A549 (cell line): ENCODE measurements around the gene DGCR2. TPM values are rescaled to one million over a fixed set of nuclear protein-coding genes. Genes with fewer than 3 reads are reported as not detected.

Source experiments
- ATAC-seq, 2 experiments: fragments of 200-7000 bp in 1 of 2; fragments of >200 bp in 1 of 2; cut with Nextera tagmentation in 1 of 2; cut with Tn5 transposase in 1 of 2; 3 replicates each; pipeline versions ENCODE4 v1.8.0 to v1.9.1; 2018 to 2020; ENCODE audit warnings: mild to moderate bottlenecking in 1 of 2, moderate library complexity in 1 of 2
- CTCF ChIA-PET: fragments of 300-600 bp; sonication (Branson Sonifier 250); formaldehyde crosslinking; extraction: SDS; loops from one replicate; lab custom pipeline; 2021; ENCODE audit warnings: antibody characterized with exemption, inconsistent platforms; lab: Yijun Ruan, JAX
- POLR2A ChIA-PET: fragments of 350-600 bp; formaldehyde crosslinking; extraction: SDS; loops from one replicate; lab custom pipeline; 2021; ENCODE audit warnings: antibody characterized with exemption, inconsistent platforms; lab: Yijun Ruan, JAX
- DNase-seq, 2 experiments: peaks; one replicate each; pipeline versions ENCODE4 v3.0.0 to v3.0.0-alpha.2; 2011 to 2016; ENCODE audit warnings: low read depth in 1 of 2, low spot score in 1 of 2
- FAIRE-seq: peaks from 2 replicates; lab custom pipeline; 2011; peaks lifted over from hg19 to GRCh38; lab: Jason Lieb, UNC
- H3K27ac ChIP-seq, 2 experiments: fragments of >200 bp; sonication (Bioruptor Twin); formaldehyde crosslinking; 3 replicates each; pipeline ENCODE4 v1.5.1; 2016 to 2017
- H3K4me1 ChIP-seq: fragments of >200 bp; sonication (Bioruptor Twin); formaldehyde crosslinking; 3 replicates; pipeline ENCODE4 v1.6.1; 2016
- H3K4me2 ChIP-seq: fragments of >200 bp; sonication (Bioruptor Twin); formaldehyde crosslinking; 3 replicates; pipeline ENCODE4 v1.6.1; 2016
- H3K4me3 ChIP-seq: fragments of >200 bp; sonication (Bioruptor Twin); formaldehyde crosslinking; 3 replicates; pipeline ENCODE4 v1.5.1; 2016
- H3K9me3 ChIP-seq: fragments of >200 bp; sonication (Bioruptor Twin); formaldehyde crosslinking; 3 replicates; pipeline ENCODE4 v1.6.1; 2016
- BHLHE40 ChIP-seq: IDR thresholded peaks from 2 replicates; pipeline ENCODE4 v1.6.1; 2012; ENCODE audit warnings: low read depth, low read length, inconsistent platforms
- E2F6 ChIP-seq: IDR thresholded peaks from 2 replicates; pipeline ENCODE4 v1.6.1; 2012; ENCODE audit warnings: low read depth, borderline replicate concordance
- EHMT2 ChIP-seq: fragments of 200-600 bp; sonication (generic); IDR thresholded peaks from 2 replicates; pipeline ENCODE4 v1.6.1; 2016; ENCODE audit warnings: antibody characterized with exemption, low read depth, mild to moderate bottlenecking, moderate library complexity
- FOXS1 ChIP-seq: fragments of 250-450 bp; sonication (Bioruptor Pico); IDR thresholded peaks from 2 replicates; pipeline ENCODE4 v1.5.0; 2020; ENCODE audit warnings: mild to moderate bottlenecking, moderate library complexity
- HES2 ChIP-seq: fragments of >200 bp; sonication (Bioruptor Twin); formaldehyde crosslinking; IDR thresholded peaks from 2 replicates; pipeline ENCODE4 v1.6.1; 2016
- HMGXB4 ChIP-seq: fragments of 250-450 bp; sonication (Bioruptor Pico); IDR thresholded peaks from 2 replicates; pipeline ENCODE4 v1.5.0; 2021; ENCODE audit warnings: mild to moderate bottlenecking, moderate library complexity, borderline replicate concordance
- HOXB5 ChIP-seq: fragments of 250-450 bp; sonication (Bioruptor Pico); IDR thresholded peaks from 2 replicates; pipeline ENCODE4 v1.5.0; 2020; ENCODE audit warnings: mild to moderate bottlenecking, moderate library complexity
- KDM1A ChIP-seq: fragments of 200-600 bp; sonication (generic); IDR thresholded peaks from 2 replicates; pipeline ENCODE4 v1.6.1; 2016; ENCODE audit warnings: low read depth, mild to moderate bottlenecking
- KDM5A ChIP-seq: fragments of 200-600 bp; sonication (generic); IDR thresholded peaks from 2 replicates; pipeline ENCODE4 v1.6.1; 2016; ENCODE audit warnings: antibody characterized with exemption, mild to moderate bottlenecking
- MAZ ChIP-seq: fragments of 150-350 bp; IDR thresholded peaks from 2 replicates; pipeline ENCODE4 v1.6.1; 2014; ENCODE audit warnings: antibody characterized with exemption, low read depth, low read length, borderline replicate concordance
- MYC ChIP-seq: IDR thresholded peaks from 2 replicates; pipeline ENCODE4 v1.6.1; 2012; ENCODE audit warnings: mild to moderate bottlenecking, inconsistent platforms, low read length, improper control_type of control experiment, borderline replicate concordance
- NPAS2 ChIP-seq: fragments of 250-450 bp; sonication (Bioruptor Pico); IDR thresholded peaks from 2 replicates; pipeline ENCODE4 v1.8.0; 2022; ENCODE audit warnings: mild to moderate bottlenecking, moderate library complexity, borderline replicate concordance
- NR3C1 ChIP-seq: fragments of >200 bp; sonication (Bioruptor Twin); formaldehyde crosslinking; IDR thresholded peaks from 3 replicates; pipeline ENCODE4 v1.6.1; 2017
- PBX3 ChIP-seq: IDR thresholded peaks from 2 replicates; pipeline ENCODE4 v1.6.1; 2012
- PHF8 ChIP-seq: fragments of 200-600 bp; sonication (generic); IDR thresholded peaks from 2 replicates; pipeline ENCODE4 v1.6.1; 2016; ENCODE audit warnings: low read depth, mild to moderate bottlenecking, antibody characterized with exemption, moderate library complexity, borderline replicate concordance
- POLR2A ChIP-seq: IDR thresholded peaks from 2 replicates; pipeline ENCODE4 v1.6.1; 2012; ENCODE audit warnings: mild to moderate bottlenecking, low read length
- POLR2AphosphoS2 ChIP-seq: conservative IDR thresholded peaks from 2 replicates; pipeline ENCODE4 v1.6.1; 2012; ENCODE audit warnings: low read length, improper control_type of control experiment, inconsistent platforms
- RAD21 ChIP-seq, 2 experiments: fragments of >200 bp in 1 of 2; sonication (Bioruptor Twin) in 1 of 2; formaldehyde crosslinking in 1 of 2; IDR thresholded peaks in 1 of 2; conservative IDR thresholded peaks in 1 of 2; 2 replicates in 1 of 2; 3 replicates in 1 of 2; pipeline ENCODE4 v1.6.1; 2012 to 2018; ENCODE audit warnings: inconsistent platforms in 1 of 2
- REST ChIP-seq: fragments of 200-600 bp; sonication (generic); IDR thresholded peaks from 2 replicates; pipeline ENCODE4 v1.6.1; 2016; ENCODE audit warnings: antibody characterized with exemption, mild to moderate bottlenecking, moderate library complexity
- RFX5 ChIP-seq: fragments of 450-650 bp; IDR thresholded peaks from 2 replicates; pipeline ENCODE4 v1.7.1; 2014; ENCODE audit warnings: antibody characterized with exemption, mild to moderate bottlenecking, moderate library complexity
- RNF2 ChIP-seq: fragments of 200-600 bp; sonication (generic); IDR thresholded peaks from 2 replicates; pipeline ENCODE4 v1.6.1; 2016; ENCODE audit warnings: low read depth, mild to moderate bottlenecking, antibody characterized with exemption, moderate library complexity, borderline replicate concordance
- SREBF2 ChIP-seq: fragments of 450-650 bp; IDR thresholded peaks from 2 replicates; pipeline ENCODE4 v1.6.1; 2014; ENCODE audit warnings: mild to moderate bottlenecking, moderate library complexity
- WGBS: methylation state at CpG from one replicate; pipeline ENCODE4 v1.1.6; 2017; ENCODE audit errors: missing lambda C conversion rate; 5-methylcytosine and 5-hydroxymethylcytosine counted together
- polyA plus RNA-seq, 4 experiments: library from polyadenylated mRNA; depleted of rRNA in 3 of 4; stranded (reverse); fragments of >200 nt; fragmentation: RNase III in 1 of 4; extraction: RNeasy Plus Mini Kit Qiagen cat#74134 plus additional on column Dnase treatment in 1 of 4; gene quantifications; 2 replicates in 3 of 4; 3 replicates in 1 of 4; pipeline ENCODE4 v1.2.3, GENCODE V29; 2011 to 2017

DGCR2 gene
- polyA plus RNA-seq, 2 of the 4 experiments (the other 2 are of a cell fraction): 10.6 to 17.9 TPM

GRCh38 chr22:19137384-19138216 lies 15.4 kb upstream of the DGCR2 start:
- no peak overlapping the region for H3K27ac ChIP-seq
- H3K4me2 ChIP-seq: no peak overlapping the region
- ATAC-seq (no peak), DNase-seq (no peak), FAIRE-seq (no peak)
- H3K4me1 ChIP-seq: no peaks in the 10 kb centered on the region
- 87% methylated on average over 7 of the region's 11 CpGs for whole genome bisulfite sequencing
- CTCF ChIA-PET: no interaction called here
- TF ChIP-seq MAZ (no peak), HOXB5 (no peak), RNF2 (no peak), E2F6 (no peak), PHF8 (no peak), BHLHE40 (no peak), MYC (no peak), RAD21 (conservative IDR thresholded peaks at IDR 0.05 in 1 of 2, IDR thresholded peaks at IDR 0.05 in 1 of 2) (no peak), POLR2AphosphoS2 (no peak), PBX3 (no peak), POLR2A (no peak)
- H3K9me3 ChIP-seq: no peaks in the 10 kb centered on the region
- POLR2A ChIA-PET: no interaction called here
- no peak overlapping the region for H3K4me3 ChIP-seq

- ATAC-seq (no peak), DNase-seq (no peak), FAIRE-seq (no peak)
- no peaks in the 10 kb centered on the region for H3K4me1 ChIP-seq
- no peak overlapping the region for H3K4me3 ChIP-seq
- WGBS: 84% methylated on average over 10 of the region's 10 CpGs
- ChIA-PET CTCF (no interaction called here), POLR2A (no interaction called here)
- H3K27ac ChIP-seq: no peak overlapping the region
- no peaks in the 10 kb centered on the region for H3K9me3 ChIP-seq
- no peak overlapping the region for H3K4me2 ChIP-seq
- TF ChIP-seq EHMT2 (no peak), FOXS1 (CRISPR knock-in tag) (no peak), HOXB5 (no peak)
- TF ChIP-seq, all 56 proteins: peak for 0
Observed at GRCh38 chr22:19136915-19137314, 14.7 kb upstream of the DGCR2 start.

- ChIA-PET CTCF (interaction anchor here (2.0 kb wide), 1 partner anchor 10 kb away, joined by 15 read pairs; the partner anchor contains the start of gene ESS2), POLR2A (no interaction called here)
- H3K27ac ChIP-seq: no peak overlapping the region
- no peaks in the 10 kb centered on the region for H3K4me1 ChIP-seq
- H3K9me3 ChIP-seq: no peaks in the 10 kb centered on the region
- no peak for FAIRE-seq
- H3K4me3 ChIP-seq: no peak overlapping the region
- no peak for DNase-seq
- no peak overlapping the region for H3K4me2 ChIP-seq
- no peak for ATAC-seq
- TF ChIP-seq REST (no peak), KDM5A (no peak), NPAS2 (CRISPR knock-in tag) (no peak), HES2 (no peak), KDM1A (no peak), RFX5 (no peak), HMGXB4 (CRISPR knock-in tag) (no peak), NR3C1 (no peak), SREBF2 (no peak), E2F6 (no peak), HOXB5 (no peak)
- 90% methylated on average over 18 of the region's 18 CpGs for WGBS
Observed at GRCh38 chr22:19134874-19135273, 12.7 kb upstream of the DGCR2 start.
